ENCODE measurements around the gene CSF2RB.

Gene CSF2RB

GRCh38 chr22:36964106-36964505, 50.7 kb downstream of the CSF2RB start:
- H3K27me3 ChIP-seq (ENCODE audit: control insufficient read depth in 1 of 2, insufficient read depth in 2 of 2, low read length in 2 of 2) = no peaks in the 10 kb centered on the region
- no peaks in the 10 kb centered on the region for H3K36me3 ChIP-seq (ENCODE audit: control insufficient read depth in 1 of 2, insufficient read depth in 2 of 2, low read length in 2 of 2)
- no peaks in the 10 kb centered on the region for H3K4me1 ChIP-seq (ENCODE audit: control insufficient read depth in 1 of 2, insufficient read depth in 2 of 2, low read length in 2 of 2)
- no peak overlapping the region for H3K4me3 ChIP-seq (ENCODE audit: low read depth in 1 of 2, low read length in 2 of 2)
- H3K27ac ChIP-seq (ENCODE audit: low read depth, low read length) = no peak overlapping the region
- no peak overlapping the region for H3K9ac ChIP-seq (ENCODE audit: low read depth in 1 of 2, low read length in 2 of 2)
- no peaks in the 10 kb centered on the region for H3K9me3 ChIP-seq (ENCODE audit: control insufficient read depth in 1 of 2, low read length in 2 of 2)

DNA sequence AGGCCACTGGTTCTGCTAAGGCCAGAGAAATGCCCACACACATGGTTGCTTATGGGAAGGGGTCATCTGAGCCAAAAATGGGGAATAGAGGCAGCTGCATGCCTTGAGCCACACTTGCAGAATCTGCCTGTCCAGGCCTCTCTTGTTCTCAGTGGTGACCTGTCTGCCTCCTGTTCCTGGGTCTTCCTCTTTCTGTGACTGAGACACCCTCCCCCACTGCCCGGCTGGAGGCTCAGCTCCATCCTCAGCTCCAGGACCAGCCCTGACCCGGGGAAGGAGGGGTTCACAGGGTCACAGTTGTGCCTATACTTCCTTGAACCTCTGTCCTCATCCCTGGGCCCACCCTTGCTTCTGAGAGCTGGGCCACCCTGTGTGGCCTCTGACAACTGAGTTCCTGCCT, 52.3 kb downstream of the CSF2RB start:
- H3K27ac ChIP-seq (ENCODE audit: low read depth, low read length) = no peak overlapping the region
- no peaks in the 10 kb centered on the region for H3K9me3 ChIP-seq (ENCODE audit: control insufficient read depth in 1 of 2, low read length in 2 of 2)
- no peaks in the 10 kb centered on the region for H3K4me1 ChIP-seq (ENCODE audit: control insufficient read depth in 1 of 2, insufficient read depth in 2 of 2, low read length in 2 of 2)
- H3K9ac ChIP-seq (ENCODE audit: low read depth in 1 of 2, low read length in 2 of 2) = no peak overlapping the region
- H3K27me3 ChIP-seq (ENCODE audit: control insufficient read depth in 1 of 2, insufficient read depth in 2 of 2, low read length in 2 of 2) = no peaks in the 10 kb centered on the region
- no peak overlapping the region for H3K4me3 ChIP-seq (ENCODE audit: low read depth in 1 of 2, low read length in 2 of 2)
- H3K36me3 ChIP-seq (ENCODE audit: control insufficient read depth in 1 of 2, insufficient read depth in 2 of 2, low read length in 2 of 2) = no peaks in the 10 kb centered on the region

GRCh38 chr22:36966851-36967540, 53.6 kb downstream of the CSF2RB start:
- Histone ChIP-seq H3K9me3 (ENCODE audit: control insufficient read depth in 1 of 2, low read length in 2 of 2) (no peaks in the 10 kb centered on the region), H3K27ac (ENCODE audit: low read depth, low read length) (no peak overlapping the region), H3K4me1 (ENCODE audit: control insufficient read depth in 1 of 2, insufficient read depth in 2 of 2, low read length in 2 of 2) (no peaks in the 10 kb centered on the region), H3K27me3 (ENCODE audit: control insufficient read depth in 1 of 2, insufficient read depth in 2 of 2, low read length in 2 of 2) (no peaks in the 10 kb centered on the region), H3K36me3 (ENCODE audit: control insufficient read depth in 1 of 2, insufficient read depth in 2 of 2, low read length in 2 of 2) (no peaks in the 10 kb centered on the region), H3K9ac (ENCODE audit: low read depth in 1 of 2, low read length in 2 of 2) (no peak overlapping the region), H3K4me3 (ENCODE audit: low read depth in 1 of 2, low read length in 2 of 2) (no peak overlapping the region)

DNA sequence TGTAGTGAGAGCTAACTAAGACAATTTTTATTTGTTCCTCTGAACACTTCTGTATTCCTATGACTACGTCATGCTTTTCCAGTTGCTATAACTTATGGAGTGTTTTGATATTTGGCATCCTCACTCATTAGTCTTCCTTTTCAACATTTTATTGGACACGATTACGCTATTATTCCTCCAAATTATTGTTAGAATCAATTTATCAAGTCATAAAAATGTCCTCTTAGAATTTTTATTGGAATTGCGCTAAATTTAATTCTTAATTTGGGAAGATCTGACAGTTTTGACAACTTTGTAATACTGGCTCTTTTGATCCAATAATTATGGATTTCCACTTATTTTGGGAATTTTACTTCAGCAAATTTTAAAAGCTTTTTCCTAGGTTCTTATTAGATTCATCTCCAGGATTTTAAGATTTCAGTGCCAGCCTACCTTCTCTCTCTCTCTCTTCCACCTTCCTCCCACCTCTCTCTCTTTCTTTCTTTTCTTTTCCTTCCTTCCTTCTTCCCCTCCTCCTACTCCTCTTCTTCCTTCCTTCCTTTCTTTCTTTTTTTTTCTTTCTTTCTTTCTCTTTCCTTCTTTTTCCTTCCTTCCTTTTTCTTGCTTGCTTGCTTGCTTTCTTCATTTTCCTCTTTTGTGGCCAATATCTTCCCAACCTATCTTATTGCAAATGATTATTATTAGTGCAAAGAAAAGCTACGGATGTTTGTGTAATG, 55.0 kb downstream of the CSF2RB start:
- H3K27ac ChIP-seq (ENCODE audit: low read depth, low read length) = no peak overlapping the region
- H3K4me3 ChIP-seq (ENCODE audit: low read depth in 1 of 2, low read length in 2 of 2) = no peak overlapping the region
- H3K4me1 ChIP-seq (ENCODE audit: control insufficient read depth in 1 of 2, insufficient read depth in 2 of 2, low read length in 2 of 2) = no peaks in the 10 kb centered on the region
- no peak overlapping the region for H3K9ac ChIP-seq (ENCODE audit: low read depth in 1 of 2, low read length in 2 of 2)
- H3K27me3 ChIP-seq (ENCODE audit: control insufficient read depth in 1 of 2, insufficient read depth in 2 of 2, low read length in 2 of 2) = no peaks in the 10 kb centered on the region
- no peaks in the 10 kb centered on the region for H3K36me3 ChIP-seq (ENCODE audit: control insufficient read depth in 1 of 2, insufficient read depth in 2 of 2, low read length in 2 of 2)
- no peaks in the 10 kb centered on the region for H3K9me3 ChIP-seq (ENCODE audit: control insufficient read depth in 1 of 2, low read length in 2 of 2)

- Histone ChIP-seq H3K27ac (ENCODE audit: low read depth, low read length) (no peak overlapping the region), H3K9ac (ENCODE audit: low read depth in 1 of 2, low read length in 2 of 2) (no peak overlapping the region), H3K36me3 (ENCODE audit: control insufficient read depth in 1 of 2, insufficient read depth in 2 of 2, low read length in 2 of 2) (no peaks in the 10 kb centered on the region), H3K9me3 (ENCODE audit: control insufficient read depth in 1 of 2, low read length in 2 of 2) (no peaks in the 10 kb centered on the region), H3K27me3 (ENCODE audit: control insufficient read depth in 1 of 2, insufficient read depth in 2 of 2, low read length in 2 of 2) (no peaks in the 10 kb centered on the region), H3K4me3 (ENCODE audit: low read depth in 1 of 2, low read length in 2 of 2) (no peak overlapping the region), H3K4me1 (ENCODE audit: control insufficient read depth in 1 of 2, insufficient read depth in 2 of 2, low read length in 2 of 2) (no peaks in the 10 kb centered on the region)
These were observed 58.1 kb downstream of the CSF2RB start for GRCh38 chr22:36971341-36972125.

- H3K4me1 ChIP-seq (ENCODE audit: control insufficient read depth in 1 of 2, insufficient read depth in 2 of 2, low read length in 2 of 2) = peaks cover 0 to 5% of the 10 kb centered on the region in 2 donors
- H3K9ac ChIP-seq (ENCODE audit: low read depth in 1 of 2, low read length in 2 of 2) = no peak overlapping the region
- H3K27me3 ChIP-seq (ENCODE audit: control insufficient read depth in 1 of 2, insufficient read depth in 2 of 2, low read length in 2 of 2) = no peaks in the 10 kb centered on the region
- H3K4me3 ChIP-seq (ENCODE audit: low read depth in 1 of 2, low read length in 2 of 2) = no peak overlapping the region
- no peak overlapping the region for H3K27ac ChIP-seq (ENCODE audit: low read depth, low read length)
- no peaks in the 10 kb centered on the region for H3K9me3 ChIP-seq (ENCODE audit: control insufficient read depth in 1 of 2, low read length in 2 of 2)
- no peaks in the 10 kb centered on the region for H3K36me3 ChIP-seq (ENCODE audit: control insufficient read depth in 1 of 2, insufficient read depth in 2 of 2, low read length in 2 of 2)
These were observed 63.2 kb downstream of the CSF2RB start for GRCh38 chr22:36976606-36977005.

GRCh38 chr22:36977401-36977861, 64.0 kb downstream of the CSF2RB start:
- Histone ChIP-seq H3K9ac (ENCODE audit: low read depth in 1 of 2, low read length in 2 of 2) (peak overlapping the region; percentile 33 to 53), H3K27me3 (ENCODE audit: control insufficient read depth in 1 of 2, insufficient read depth in 2 of 2, low read length in 2 of 2) (peaks cover 0 to 5% of the 10 kb centered on the region in 2 donors), H3K4me3 (ENCODE audit: low read depth in 1 of 2, low read length in 2 of 2) (peak overlapping the region; percentile 62 to 68), H3K4me1 (ENCODE audit: control insufficient read depth in 1 of 2, insufficient read depth in 2 of 2, low read length in 2 of 2) (peaks cover 0 to 5% of the 10 kb centered on the region in 2 donors), H3K27ac (ENCODE audit: low read depth, low read length) (no peak overlapping the region), H3K9me3 (ENCODE audit: control insufficient read depth in 1 of 2, low read length in 2 of 2) (no peaks in the 10 kb centered on the region), H3K36me3 (ENCODE audit: control insufficient read depth in 1 of 2, insufficient read depth in 2 of 2, low read length in 2 of 2) (no peaks in the 10 kb centered on the region)

GRCh38 chr22:36977947-36978660, 64.7 kb downstream of the CSF2RB start:
- H3K4me3 ChIP-seq (ENCODE audit: low read depth in 1 of 2, low read length in 2 of 2) = peak overlapping the region; percentile 62 to 68
- H3K27ac ChIP-seq (ENCODE audit: low read depth, low read length) = no peak overlapping the region
- H3K9ac ChIP-seq (ENCODE audit: low read depth in 1 of 2, low read length in 2 of 2) = peak overlapping the region; percentile 33 to 53
- peaks cover 0 to 10% of the 10 kb centered on the region in 2 donors for H3K27me3 ChIP-seq (ENCODE audit: control insufficient read depth in 1 of 2, insufficient read depth in 2 of 2, low read length in 2 of 2)
- H3K9me3 ChIP-seq (ENCODE audit: control insufficient read depth in 1 of 2, low read length in 2 of 2) = no peaks in the 10 kb centered on the region
- no peaks in the 10 kb centered on the region for H3K36me3 ChIP-seq (ENCODE audit: control insufficient read depth in 1 of 2, insufficient read depth in 2 of 2, low read length in 2 of 2)
- H3K4me1 ChIP-seq (ENCODE audit: control insufficient read depth in 1 of 2, insufficient read depth in 2 of 2, low read length in 2 of 2) = peaks cover 0 to 5% of the 10 kb centered on the region in 2 donors

DNA sequence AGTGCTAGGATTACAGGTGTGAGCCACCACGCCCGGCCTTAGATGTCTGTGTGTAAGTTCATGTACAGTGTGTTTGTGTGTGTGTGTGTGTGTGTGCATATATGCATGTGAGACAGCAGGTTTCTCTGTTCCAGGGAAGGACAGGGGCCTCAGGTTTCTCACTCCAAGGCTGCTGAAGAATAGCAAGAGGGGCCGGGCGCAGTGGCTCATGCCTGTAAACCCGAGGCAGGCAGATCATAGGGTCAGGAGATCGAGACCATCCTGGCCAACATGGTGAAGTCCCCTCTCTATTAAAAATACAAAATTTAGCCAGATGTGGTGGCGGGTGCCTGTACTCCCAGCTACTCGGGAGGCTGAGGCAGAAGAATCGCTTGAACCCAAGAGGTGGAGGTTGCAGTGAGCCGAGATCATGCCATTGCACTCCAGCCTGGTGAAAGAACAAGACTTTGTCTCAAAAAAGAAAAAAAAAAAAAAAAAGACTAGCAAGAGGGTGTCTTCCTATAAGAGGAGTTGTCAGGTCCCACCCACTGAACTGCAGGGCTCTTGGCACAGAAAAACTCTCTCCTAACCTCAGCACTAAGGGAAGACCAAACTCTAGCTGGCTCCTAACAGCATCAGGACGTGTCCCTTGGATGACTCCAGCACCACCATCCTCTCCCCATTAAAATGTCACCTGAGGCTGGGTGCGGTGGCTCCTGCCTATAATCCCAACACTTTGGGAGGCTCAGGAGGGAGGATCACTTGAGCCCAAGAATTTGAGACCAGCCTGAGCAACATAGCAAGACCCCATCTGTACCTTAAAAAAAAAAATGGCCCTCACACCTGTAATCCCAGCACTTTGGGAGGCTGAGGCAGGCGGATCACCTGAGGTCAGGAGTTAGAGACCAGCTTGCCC, 65.8 kb downstream of the CSF2RB start:
- Histone ChIP-seq H3K4me1 (ENCODE audit: control insufficient read depth in 1 of 2, insufficient read depth in 2 of 2, low read length in 2 of 2) (peaks cover 0 to 5% of the 10 kb centered on the region in 2 donors), H3K9me3 (ENCODE audit: control insufficient read depth in 1 of 2, low read length in 2 of 2) (no peaks in the 10 kb centered on the region), H3K9ac (ENCODE audit: low read depth in 1 of 2, low read length in 2 of 2) (no peak overlapping the region), H3K27ac (ENCODE audit: low read depth, low read length) (no peak overlapping the region), H3K36me3 (ENCODE audit: control insufficient read depth in 1 of 2, insufficient read depth in 2 of 2, low read length in 2 of 2) (no peaks in the 10 kb centered on the region), H3K4me3 (ENCODE audit: low read depth in 1 of 2, low read length in 2 of 2) (no peak overlapping the region), H3K27me3 (ENCODE audit: control insufficient read depth in 1 of 2, insufficient read depth in 2 of 2, low read length in 2 of 2) (peaks cover 0 to 10% of the 10 kb centered on the region in 2 donors)

Data from duodenal mucosa (tissue), 2 donors.